Cerebellar nuclear complex (tissue), 1 donor: ENCODE data around the gene SLC25A13.
"Not testable (repeated sequence)": the region's sequence is repeated elsewhere in the genome, so short reads cannot be mapped to it uniquely, and the experiment has no call there.

Source experiments
- DNase-seq, 2 experiments: peaks; one replicate each; lab custom pipeline; 2025; lab: John Stamatoyannopoulos, UW

SLC25A13 gene

GRCh38 chr7:96200740-96201139, 121.2 kb downstream of the SLC25A13 start:
- DNase-seq: no peak

DNA sequence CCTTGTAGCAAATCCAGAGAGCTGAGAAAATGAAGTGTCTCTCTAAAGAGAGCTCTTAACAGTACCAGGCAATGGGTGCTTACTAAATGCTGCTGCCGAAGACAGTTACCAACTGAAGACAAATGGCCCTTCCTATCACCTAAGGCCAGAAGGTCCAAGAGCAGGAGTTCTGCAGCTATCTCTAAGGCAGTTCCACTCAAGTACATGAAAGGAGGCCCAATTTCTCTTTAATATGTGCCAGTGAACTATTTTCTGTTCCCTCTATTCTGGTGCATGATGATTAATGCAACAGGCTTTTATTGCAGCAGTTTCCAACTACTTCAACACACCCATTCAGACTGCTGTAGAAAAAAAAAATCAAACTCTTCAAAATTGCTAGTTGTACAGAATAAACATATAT, 122.5 kb downstream of the SLC25A13 start:
- no peak for DNase-seq

GRCh38 chr7:96198047-96198636, 123.8 kb downstream of the SLC25A13 start:
- DNase-seq: no peak

DNA sequence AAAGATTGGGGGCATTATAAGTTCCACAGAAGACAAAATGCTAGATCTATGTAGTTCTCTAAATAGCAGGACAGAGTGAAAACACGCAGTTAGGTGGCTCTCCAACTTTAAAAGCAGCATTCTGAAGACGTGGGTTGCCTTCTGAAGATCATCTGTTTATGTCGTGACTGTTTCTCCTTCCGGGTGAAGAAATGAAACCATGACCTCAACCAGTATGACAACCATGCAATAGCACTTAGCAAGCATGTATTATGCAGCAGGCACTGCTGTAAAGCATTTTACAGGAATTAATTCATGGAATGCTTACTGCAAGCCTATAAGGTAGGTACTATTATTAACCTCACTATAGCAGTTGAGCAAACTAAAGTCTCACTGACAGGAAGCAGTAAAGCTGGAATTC, 125.2 kb downstream of the SLC25A13 start:
- DNase-seq: no peak

DNA sequence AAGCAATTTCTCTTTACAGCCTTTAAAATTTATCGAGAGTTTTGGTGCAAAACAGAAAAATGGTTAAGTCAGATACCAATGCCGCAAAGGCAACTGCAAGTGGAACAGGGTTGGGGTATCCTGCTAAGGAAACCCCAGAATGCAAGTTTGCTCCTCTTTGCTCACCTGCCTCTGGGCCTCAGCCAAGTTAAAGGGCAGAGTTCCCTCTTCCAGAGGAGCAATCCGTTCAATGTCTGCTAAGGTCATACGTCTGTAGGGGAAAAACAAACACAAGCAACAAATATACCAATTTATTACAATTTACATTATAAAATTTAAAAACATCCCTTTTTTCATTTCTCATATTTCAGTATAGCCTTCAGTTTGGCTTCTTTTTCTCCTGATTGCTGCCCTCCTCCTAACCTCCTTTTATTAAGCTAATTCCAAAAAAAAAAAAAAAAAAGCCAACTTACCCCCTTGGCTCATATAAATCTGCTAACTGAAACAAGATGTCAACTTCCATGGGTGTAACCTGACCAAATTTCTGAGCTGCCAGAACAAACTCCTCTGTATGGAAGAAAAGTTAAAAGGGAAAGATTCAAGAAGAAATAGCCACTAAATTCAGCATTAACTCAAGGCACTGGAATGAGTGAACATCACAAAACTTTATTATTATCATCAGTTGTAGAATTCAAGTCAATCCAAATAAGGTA, 132.6 kb downstream of the SLC25A13 start:
- DNase-seq: no peak

GRCh38 chr7:96188591-96188991, 133.3 kb downstream of the SLC25A13 start:
- no peak for DNase-seq

GRCh38 chr7:96188174-96188581, 133.7 kb downstream of the SLC25A13 start:
- DNase-seq: no peak

GRCh38 chr7:96187735-96188134, 134.2 kb downstream of the SLC25A13 start:
- no peak for DNase-seq

- no peak for DNase-seq
Measured at GRCh38 chr7:96184783-96185182, 137.1 kb downstream of the SLC25A13 start.

GRCh38 chr7:96183163-96183670, 138.7 kb downstream of the SLC25A13 start:
- DNase-seq: no peak

GRCh38 chr7:96182424-96183158, 139.3 kb downstream of the SLC25A13 start:
- DNase-seq: no peak

DNA sequence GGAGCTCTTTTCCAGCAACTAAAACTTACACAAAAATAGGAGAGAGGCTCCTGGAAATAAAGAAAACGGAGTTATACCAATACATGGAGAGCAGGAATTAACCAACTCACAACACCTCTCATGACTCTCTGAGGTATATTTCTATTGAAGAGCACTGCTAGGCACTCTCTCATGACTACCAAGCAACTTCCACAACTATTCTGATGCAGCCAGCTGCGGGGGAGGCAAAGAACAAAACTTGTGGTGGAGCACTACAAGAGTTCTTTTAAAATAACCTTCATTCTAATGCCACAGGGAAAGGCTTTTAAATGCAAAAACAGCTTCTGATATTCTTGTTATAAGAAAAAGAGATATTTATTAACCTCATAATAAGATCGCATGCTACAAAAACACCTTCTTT, 140.7 kb downstream of the SLC25A13 start:
- no peak for DNase-seq

DNA sequence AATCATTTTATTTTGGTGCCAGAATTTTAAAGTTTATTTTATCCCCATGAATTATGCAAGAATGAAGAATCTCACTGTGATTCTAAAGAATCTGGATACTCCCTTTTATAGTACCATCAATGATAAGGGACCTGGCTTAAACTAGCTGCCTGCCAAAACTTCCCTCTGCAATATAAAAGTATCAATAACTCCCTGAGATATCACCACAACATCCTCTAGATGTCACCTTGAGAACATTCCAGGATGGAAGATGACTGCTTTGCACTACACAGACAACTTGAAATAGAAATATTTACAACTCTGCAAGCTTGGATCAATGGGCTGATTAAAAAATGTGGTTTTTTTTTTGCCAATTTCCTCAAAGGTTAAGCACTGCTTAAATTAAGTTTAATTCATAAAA, 142.1 kb downstream of the SLC25A13 start:
- DNase-seq: no peak

- no peak for DNase-seq
Measured at GRCh38 chr7:96179341-96179740, 142.6 kb downstream of the SLC25A13 start.

- DNase-seq: no peak
Measured at GRCh38 chr7:96178581-96178980, 143.3 kb downstream of the SLC25A13 start.

DNA sequence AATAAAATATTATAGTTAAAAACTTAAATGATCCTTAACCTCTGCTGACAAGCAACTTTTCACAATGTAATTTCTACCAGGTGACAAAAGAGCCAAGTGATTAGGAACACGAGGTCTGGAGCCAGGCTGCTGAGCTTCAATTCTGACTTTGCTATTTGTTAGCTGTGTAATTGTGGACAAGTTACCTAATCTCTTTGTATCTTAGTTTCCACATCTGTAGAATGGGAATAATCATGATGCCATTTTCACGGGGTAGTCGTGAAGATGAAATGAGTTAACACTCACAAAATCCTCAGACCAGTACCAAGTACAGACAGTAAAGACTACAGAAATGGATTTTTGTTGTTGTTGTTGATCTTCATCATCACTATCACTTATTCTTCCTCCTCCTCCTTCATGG, 144.5 kb downstream of the SLC25A13 start:
- DNase-seq: no peak

- DNase-seq: no peak
Measured at GRCh38 chr7:96174812-96175211, 147.1 kb downstream of the SLC25A13 start.

GRCh38 chr7:96173781-96174180, 148.1 kb downstream of the SLC25A13 start:
- no peak for DNase-seq

- DNase-seq: no peak
Measured at GRCh38 chr7:96169439-96169838, 152.5 kb downstream of the SLC25A13 start.

DNA sequence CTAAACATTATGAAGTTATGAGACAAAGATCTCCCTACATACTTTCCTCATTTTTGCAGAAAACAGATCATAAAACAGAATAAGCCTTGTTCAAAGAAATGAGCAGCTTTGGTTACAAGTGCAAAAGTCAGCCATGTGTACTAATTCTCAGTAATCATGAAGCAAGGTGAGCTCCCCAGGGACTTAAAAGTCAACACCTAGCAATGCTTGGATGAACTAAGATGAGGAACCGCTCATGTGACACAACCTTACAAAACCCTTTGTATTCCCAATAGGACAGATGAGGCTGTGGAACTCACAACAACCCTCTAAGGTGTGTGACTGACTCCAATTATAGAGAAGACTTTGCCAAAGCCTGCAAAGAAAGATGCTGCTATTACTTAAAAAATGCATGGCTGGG, 154.5 kb downstream of the SLC25A13 start:
- no peak for DNase-seq

DNA sequence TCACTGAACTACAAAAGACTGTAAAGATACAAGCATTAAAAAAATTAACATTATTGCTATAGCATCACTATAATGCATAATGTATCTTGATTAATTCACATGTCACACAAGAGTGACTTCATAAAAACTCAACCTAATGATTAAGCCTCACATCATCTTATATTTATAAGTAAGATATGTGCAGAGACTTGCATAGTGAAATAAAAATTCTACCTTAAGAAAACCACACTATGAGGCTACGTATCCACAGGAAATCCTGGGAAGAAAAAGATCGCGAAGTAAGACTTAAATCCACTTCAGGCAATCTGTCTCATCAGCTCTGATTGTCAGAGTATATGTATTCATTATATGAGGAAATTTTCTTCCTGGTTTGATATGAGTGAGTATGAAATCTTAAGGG, 160.0 kb downstream of the SLC25A13 start:
- DNase-seq: no peak

DNA sequence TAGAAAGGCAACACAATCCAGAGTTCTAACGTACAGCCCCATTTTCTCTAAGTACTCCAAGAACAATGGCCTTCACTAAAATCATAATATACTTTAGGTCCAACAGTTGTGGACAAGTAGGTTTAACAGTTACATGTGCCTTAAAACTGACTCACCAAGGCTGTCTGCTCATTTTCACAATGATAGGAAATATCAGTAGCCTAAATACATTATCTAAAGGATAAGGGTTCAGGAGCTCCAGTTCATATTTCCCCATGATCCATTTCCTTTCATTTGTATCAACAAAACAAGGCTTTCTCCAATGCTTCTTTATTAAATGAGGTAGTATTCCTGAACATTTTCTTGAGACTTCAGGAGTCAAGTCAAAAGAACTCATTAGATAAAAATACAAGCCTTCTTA, 164.0 kb downstream of the SLC25A13 start:
- no peak for DNase-seq

DNA sequence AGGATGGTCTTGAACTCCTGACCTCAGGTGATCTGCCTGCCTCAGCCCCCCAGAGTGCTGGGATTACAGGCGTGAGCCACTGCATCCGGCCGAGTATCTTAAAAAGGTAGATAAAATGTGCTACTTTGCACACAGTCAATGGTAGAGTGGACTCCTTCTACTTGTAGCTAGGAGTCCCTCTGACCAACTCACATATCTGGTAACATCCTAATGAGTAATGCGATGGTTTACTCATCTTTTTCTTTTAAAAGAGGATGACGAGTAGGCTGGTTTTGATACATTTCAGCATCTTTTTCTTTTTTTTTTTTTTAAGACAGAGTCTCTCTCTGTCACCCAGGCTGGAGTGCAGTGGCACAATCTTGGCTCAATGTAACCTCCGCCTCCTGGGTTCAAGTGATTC, 167.4 kb downstream of the SLC25A13 start:
- DNase-seq: not testable (repeated sequence)
